HG02970 (cell line): ENCODE results near the gene MFAP5.
A peak's percentile ranks its signal among the peaks of the same experiment; 100 is the strongest.
"Not testable (repeated sequence)": the region's sequence is repeated elsewhere in the genome, so short reads cannot be mapped to it uniquely, and the experiment has no call there.

Source experiments
- ATAC-seq: cut with Tn5 transposase; IDR thresholded peaks from one replicate; pipeline ENCODE4 v1.9.1; 2021; ENCODE audit warnings: mild to moderate bottlenecking, moderate library complexity, moderate number of reproducible peaks; ENCODE audit not compliant: unreplicated experiment, low FRiP score

MFAP5 gene

DNA sequence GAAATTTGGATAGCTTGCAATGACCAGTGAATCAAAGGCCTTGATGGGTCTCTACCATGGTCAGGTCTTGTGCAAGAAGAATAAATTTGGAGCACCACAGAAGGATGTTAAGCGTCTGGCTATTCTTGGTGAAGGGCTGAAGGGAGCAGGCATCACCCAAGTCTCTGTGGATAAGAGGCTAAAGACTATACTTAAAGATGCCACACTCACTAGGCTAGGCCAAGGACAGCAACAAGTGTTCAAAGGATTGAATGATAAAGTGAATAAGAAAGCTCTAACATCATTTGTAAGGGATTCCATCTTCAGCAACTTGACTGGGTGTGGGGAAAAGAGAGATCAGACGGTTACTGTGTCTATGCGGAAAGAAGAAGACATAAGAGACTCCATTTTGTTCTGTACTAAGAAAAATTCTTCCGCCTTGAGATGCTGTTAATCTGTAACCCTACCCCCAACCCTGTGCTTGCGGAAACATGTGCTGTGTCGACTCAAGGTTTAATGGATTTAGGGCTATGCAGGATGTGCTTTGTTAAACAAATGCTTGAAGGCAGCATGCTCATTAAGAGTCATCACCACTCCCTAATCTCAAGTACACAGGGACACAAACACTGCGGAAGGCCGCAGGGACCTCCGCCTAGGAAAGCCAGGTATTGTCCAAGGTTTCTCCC, 27.2 kb downstream of the MFAP5 start:
- ATAC-seq = not testable (repeated sequence)

DNA sequence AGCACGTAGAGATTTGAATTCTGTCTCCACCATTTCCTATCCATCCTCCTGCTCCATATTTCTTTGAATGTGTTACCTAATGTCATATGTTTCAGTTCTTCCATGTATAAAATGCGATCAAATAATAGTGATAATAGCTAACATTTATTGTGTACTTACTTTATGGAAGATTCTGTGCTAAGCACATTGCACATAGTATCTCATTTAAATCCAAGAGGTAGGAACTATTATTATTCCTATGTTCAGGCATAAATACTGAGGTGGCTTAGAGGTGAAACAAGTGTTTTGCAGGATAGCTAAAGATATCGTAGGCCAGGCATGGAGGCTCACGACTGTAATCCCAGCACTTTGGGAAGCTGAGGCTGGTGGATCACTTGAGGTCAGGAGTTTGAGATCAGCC, 32.5 kb downstream of the MFAP5 start:
- ATAC-seq = no peak

GRCh38 chr12:8629486-8630033, 33.1 kb downstream of the MFAP5 start:
- ATAC-seq = peak; percentile 93

DNA sequence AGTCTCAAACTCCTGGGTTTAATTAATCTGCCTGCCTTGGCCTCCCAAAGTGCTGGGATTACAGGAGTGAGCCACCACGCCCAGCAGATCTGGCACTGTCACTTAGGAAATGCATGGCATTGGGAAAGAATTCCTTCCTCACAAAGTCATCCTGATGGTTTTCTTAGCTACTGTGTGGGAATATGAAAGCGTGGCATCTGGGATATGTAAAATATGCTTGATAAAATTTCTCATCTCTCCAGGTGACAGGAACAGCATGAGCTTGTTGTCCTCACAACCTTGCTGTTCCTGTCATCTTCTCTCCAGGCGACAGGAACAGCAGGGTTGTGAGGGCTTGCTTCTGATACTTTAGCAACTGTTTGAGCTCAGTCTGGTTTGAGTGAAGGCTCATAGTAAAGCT, 33.9 kb downstream of the MFAP5 start:
- ATAC-seq = no peak

DNA sequence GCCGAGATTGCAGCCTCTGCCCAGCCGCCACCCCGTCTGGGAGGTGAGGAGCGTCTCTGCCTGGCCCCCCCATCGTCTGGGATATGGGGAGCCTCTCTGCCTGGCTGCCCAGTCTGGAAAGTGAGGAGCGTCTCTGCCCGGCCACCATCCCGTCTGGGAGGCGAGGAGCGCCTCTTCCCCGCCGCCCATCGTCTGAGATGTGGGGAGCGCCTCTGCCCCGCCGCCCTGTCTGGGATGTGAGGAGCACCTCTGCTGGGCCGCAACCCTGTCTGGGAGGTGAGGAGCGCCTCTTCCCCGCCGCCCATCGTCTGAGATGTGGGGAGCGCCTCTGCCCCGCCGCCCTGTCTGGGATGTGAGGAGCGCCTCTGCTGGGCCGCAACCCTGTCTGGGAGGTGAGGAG, 37.9 kb downstream of the MFAP5 start:
- not testable (repeated sequence) for ATAC-seq

DNA sequence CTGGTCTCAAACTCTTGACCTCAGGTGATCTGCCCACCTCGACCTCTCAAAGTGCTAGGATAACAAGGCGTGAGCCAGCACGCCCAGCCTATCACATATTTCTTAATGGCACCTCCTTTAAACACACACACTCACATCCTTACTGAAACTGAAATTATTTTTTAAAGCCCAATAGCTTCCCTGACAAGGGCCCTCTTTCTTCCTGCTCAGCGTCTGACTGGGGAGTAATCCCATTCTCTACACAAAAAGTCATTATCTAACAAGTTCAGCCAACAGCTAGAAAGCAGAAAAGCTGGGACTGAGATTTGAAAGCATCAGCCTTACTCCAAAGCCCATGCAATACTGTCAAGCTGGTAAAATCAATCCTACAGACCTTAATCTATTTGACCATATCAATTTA, 40.0 kb downstream of the MFAP5 start:
- no peak for ATAC-seq

- ATAC-seq = no peak
Measured at GRCh38 chr12:8615206-8615605, 47.4 kb downstream of the MFAP5 start.

- ATAC-seq = not testable (repeated sequence)
Measured at GRCh38 chr12:8613881-8614280, 48.7 kb downstream of the MFAP5 start.

- ATAC-seq = no peak
Measured at GRCh38 chr12:8612629-8613028, 50.0 kb downstream of the MFAP5 start, which contains the start of gene AICDA. Gene AICDA (minus strand): TSS chr12:8612859. CDS start chr12:8612767, 92 bp downstream.

DNA sequence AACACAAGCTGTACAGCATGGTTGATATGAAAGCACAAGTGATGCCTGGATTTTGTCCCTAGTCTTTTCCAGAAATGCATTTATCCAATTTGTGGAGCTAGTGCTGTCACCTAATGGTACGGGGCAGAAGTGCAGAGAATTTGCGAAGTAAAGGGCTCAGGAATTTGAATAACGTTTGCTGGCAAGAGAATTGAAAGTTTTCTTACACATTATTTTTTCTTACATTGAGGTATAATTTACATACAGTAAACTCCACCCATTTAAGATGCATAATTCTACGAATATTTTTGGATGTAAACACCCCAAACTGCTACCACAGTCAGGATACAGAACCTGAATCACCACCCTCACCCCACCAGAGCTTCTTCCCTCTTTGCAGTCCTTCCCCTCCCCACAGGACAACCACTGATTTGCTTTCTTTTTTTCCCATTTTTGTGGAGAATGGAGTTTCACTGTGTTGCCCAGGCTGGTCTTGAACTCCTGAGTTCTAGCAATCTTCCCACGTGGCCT, 53.5 kb downstream of the MFAP5 start:
- no peak for ATAC-seq

DNA sequence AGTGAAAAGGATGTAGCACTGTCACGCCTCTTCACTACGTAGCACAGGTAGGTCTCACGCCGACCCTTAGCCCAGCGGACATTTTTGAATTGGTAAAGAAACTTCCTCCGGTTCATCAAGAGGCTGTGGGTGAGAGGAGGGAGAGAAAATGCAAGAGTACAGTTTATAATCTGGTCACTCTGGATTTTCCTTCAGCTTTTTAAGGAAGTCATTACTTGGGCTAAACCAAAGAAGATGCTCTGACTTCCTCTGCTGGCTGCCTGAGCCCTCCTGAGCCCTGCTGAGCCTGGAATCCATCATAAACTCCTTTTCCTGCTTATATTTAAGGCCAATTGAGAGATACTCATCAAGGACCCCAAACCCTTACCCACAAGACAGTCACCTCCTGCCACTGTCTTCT, 55.7 kb downstream of the MFAP5 start:
- no peak for ATAC-seq

GRCh38 chr12:8605057-8605456, 57.6 kb downstream of the MFAP5 start:
- no peak for ATAC-seq

DNA sequence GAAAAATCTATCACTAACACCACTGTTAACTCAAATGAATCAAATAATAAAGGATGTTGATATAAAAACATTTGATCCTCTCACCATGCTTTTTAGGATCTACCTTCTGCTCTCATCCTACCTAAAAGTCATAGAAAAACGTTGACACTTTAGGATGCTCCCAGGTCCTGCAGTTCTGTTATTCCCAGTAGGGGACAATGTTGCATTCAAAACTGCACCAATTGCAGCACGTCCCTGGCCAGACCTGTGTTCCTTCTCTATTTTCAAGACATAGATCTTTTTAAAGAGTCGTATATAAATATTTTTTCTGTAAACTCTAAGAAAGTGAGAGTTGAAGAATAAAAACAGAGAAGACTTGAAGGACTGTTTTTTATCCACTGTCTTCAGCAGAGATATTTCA, 58.8 kb downstream of the MFAP5 start:
- ATAC-seq = no peak

- ATAC-seq = no peak
Measured at GRCh38 chr12:8603286-8603685, 59.3 kb downstream of the MFAP5 start.

- no peak for ATAC-seq
Measured at GRCh38 chr12:8596561-8596960, 66.1 kb downstream of the MFAP5 start.
